Right lobe of liver (tissue), 6 donors: ENCODE measurements around the gene TBC1D2. TPM values are rescaled to one million over a fixed set of nuclear protein-coding genes. Genes with fewer than 3 reads are reported as not detected.

ENCODE experiments used
- ATAC-seq, 4 donors: fragments of 200-7000 bp; cut with Tn5 transposase; one replicate each; pipeline ENCODE4 v1.9.1; 2020; ENCODE audit warnings: mild to moderate bottlenecking in 4 of 4, moderate library complexity in 4 of 4
- DNase-seq, 3 donors: peaks; one replicate each; pipeline ENCODE4 v3.0.0-alpha.2; 2020
- H3K27ac ChIP-seq, 3 donors: fragments of 200-600 bp; one replicate each; pipeline ENCODE4 v1.8.0; 2022
- H3K27me3 ChIP-seq, 2 donors: fragments of 200-600 bp; one replicate each; pipeline ENCODE4 v1.8.0; 2022
- H3K36me3 ChIP-seq, 4 donors: fragments of 200-600 bp; sonication (generic) in 1 of 4; one replicate each; pipeline versions ENCODE4 v1.5.1 to v1.8.0; 2017 to 2022; ENCODE audit warnings: control low read depth in 1 of 4
- H3K4me1 ChIP-seq, 4 donors: fragments of 200-600 bp; sonication (generic) in 1 of 4; one replicate each; pipeline versions ENCODE4 v1.5.1 to v1.8.0; 2017 to 2022; ENCODE audit warnings: control low read depth in 1 of 4
- H3K4me3 ChIP-seq, 3 donors: fragments of 200-600 bp; one replicate each; pipeline ENCODE4 v1.8.0; 2022
- H3K9me3 ChIP-seq, 4 donors: fragments of 200-600 bp; sonication (generic) in 1 of 4; one replicate each; pipeline versions ENCODE4 v1.5.1 to v1.8.0; 2017 to 2022; ENCODE audit warnings: control low read depth in 1 of 4
- CTCF ChIP-seq, 4 donors: fragments of 200-600 bp in 3 of 4; fragments of 450-650 bp in 1 of 4; IDR thresholded peaks; one replicate each; pipeline versions ENCODE4 v1.5.1 to v1.8.0; 2016 to 2022; ENCODE audit warnings: antibody characterized with exemption in 4 of 4, mild to moderate bottlenecking in 2 of 4
- POLR2A ChIP-seq: fragments of 450-650 bp; IDR thresholded peaks from one replicate; pipeline ENCODE4 v1.6.1; 2017; ENCODE audit warnings: antibody characterized with exemption, mild to moderate bottlenecking
- WGBS: methylation state at CpG from one replicate; pipeline ENCODE4 v1.1.6; 2018; ENCODE audit warnings: low coverage, low lambda C conversion rate; ENCODE audit not compliant: insufficient coverage; ENCODE audit errors: missing lambda C conversion rate; 5-methylcytosine and 5-hydroxymethylcytosine counted together
- intact Hi-C, 2 donors: fragments of 100-400 bp; cut with DNase I; formaldehyde crosslinking; loops; one replicate each; pipeline versions ENCODE4 v1.11.2 to v1.14.1; 2022
- total RNA-seq, 6 experiments: library from RNA; depleted of rRNA in 2 of 6; stranded (reverse); fragments of >200 nt in 2 of 6; fragmentation: NEBNext Ultra II Directional in 3 of 6; extraction: Animal tissue kit (Norgen Biotek cat#: 25700) in 3 of 6; gene quantifications; one replicate each; pipeline versions ENCODE4 v1.1.0 to v1.2.4, GENCODE V29; 2016 to 2023
- donor health status: DM: no; HTN: yes; CAD: no.
- donor health status: DM: no; HTN: no; CAD: no.
- donor health status: DM: no; HTN: no; CAD: no.
- donor health status: DM: no; HTN: yes; CAD: no.
- donor health status: DM: no; HTN: yes; CAD: no.

TBC1D2 gene
- total RNA-seq, 6 experiments from 2014 or later = 5.1 to 17.5 (median 9.7) TPM

- 25% methylated on average over 5 of the region's 5 CpGs for WGBS
- peaks cover 0 to 11% (median 5%) of the 10 kb centered on the region in 4 donors for H3K4me1 ChIP-seq
- H3K9me3 ChIP-seq = no peaks in the 10 kb centered on the region
- H3K36me3 ChIP-seq = no peaks in the 10 kb centered on the region
- H3K27me3 ChIP-seq = no peaks in the 10 kb centered on the region
- H3K4me3 ChIP-seq = peak overlapping the region; percentile 70 to 96 (median 94)
- TF ChIP-seq POLR2A = no peak
- no peak for TF ChIP-seq CTCF (IDR thresholded peaks at IDR 0.05)
- ATAC-seq (no peak), DNase-seq (no peak)
- H3K27ac ChIP-seq = peak overlapping the region in 1 of 3 donors; percentile 94
- intact Hi-C loops = loop anchor here in 1 of 2 donors (5.0 to 10.0 kb wide), 2 partner anchors 47 to 180 kb away; no protein-coding TSS in a partner anchor
Observed at GRCh38 chr9:98254228-98255060, 1.0 kb downstream of the TBC1D2 start.

- H3K27ac ChIP-seq = no peak overlapping the region
Observed at GRCh38 chr9:98253565-98253964, 1.9 kb downstream of the TBC1D2 start.

GRCh38 chr9:98251551-98251950, 3.9 kb downstream of the TBC1D2 start:
- peaks cover 0 to 7% (median 3%) of the 10 kb centered on the region in 4 donors for H3K4me1 ChIP-seq
- ATAC-seq (no peak), DNase-seq (no peak)
- WGBS = 88% methylated on average over 1 of the region's 9 CpGs
- H3K4me3 ChIP-seq = no peak overlapping the region
- H3K36me3 ChIP-seq = no peaks in the 10 kb centered on the region
- intact Hi-C loops = loop anchor here in 1 of 2 donors (5.0 to 10.0 kb wide), 2 partner anchors 44 to 177 kb away; no protein-coding TSS in a partner anchor
- no peak for TF ChIP-seq POLR2A
- TF ChIP-seq CTCF (IDR thresholded peaks at IDR 0.05) = no peak
- no peaks in the 10 kb centered on the region for H3K27me3 ChIP-seq
- H3K27ac ChIP-seq = no peak overlapping the region
- no peaks in the 10 kb centered on the region for H3K9me3 ChIP-seq

More at GRCh38 chr9:98253565-98253964, 1.9 kb downstream of the TBC1D2 start:
- no peak for TF ChIP-seq CTCF (IDR thresholded peaks at IDR 0.05)
- intact Hi-C loops = loop anchor here in 1 of 2 donors (5.0 to 10.0 kb wide), 2 partner anchors 46 to 179 kb away; no protein-coding TSS in a partner anchor
- Histone ChIP-seq H3K4me1 (peaks cover 0 to 11% (median 5%) of the 10 kb centered on the region in 4 donors), H3K9me3 (no peaks in the 10 kb centered on the region), H3K4me3 (no peak overlapping the region), H3K36me3 (no peaks in the 10 kb centered on the region), H3K27me3 (no peaks in the 10 kb centered on the region)
- 61% methylated on average over 2 of the region's 3 CpGs for WGBS
- ATAC-seq (no peak), DNase-seq (no peak)

- TF ChIP-seq POLR2A = no peak
- no peak for TF ChIP-seq CTCF (IDR thresholded peaks at IDR 0.05)
- H3K36me3 ChIP-seq = no peaks in the 10 kb centered on the region
- WGBS = 77% methylated on average over 2 of the region's 2 CpGs
- no peak overlapping the region for H3K27ac ChIP-seq
- no peaks in the 10 kb centered on the region for H3K27me3 ChIP-seq
- DNase-seq (no peak), ATAC-seq (no peak)
- no peaks in the 10 kb centered on the region for H3K9me3 ChIP-seq
- H3K4me3 ChIP-seq = no peak overlapping the region
- intact Hi-C loops = loop anchor here in 1 of 2 donors (5.0 to 10.0 kb wide), 2 partner anchors 42 to 175 kb away; no protein-coding TSS in a partner anchor
- H3K4me1 ChIP-seq = peaks cover 0 to 6% (median 2%) of the 10 kb centered on the region in 4 donors
Observed at GRCh38 chr9:98249771-98250170, 5.7 kb downstream of the TBC1D2 start.
